ENCODE data around the gene PRR20G.

PRR20G gene

DNA sequence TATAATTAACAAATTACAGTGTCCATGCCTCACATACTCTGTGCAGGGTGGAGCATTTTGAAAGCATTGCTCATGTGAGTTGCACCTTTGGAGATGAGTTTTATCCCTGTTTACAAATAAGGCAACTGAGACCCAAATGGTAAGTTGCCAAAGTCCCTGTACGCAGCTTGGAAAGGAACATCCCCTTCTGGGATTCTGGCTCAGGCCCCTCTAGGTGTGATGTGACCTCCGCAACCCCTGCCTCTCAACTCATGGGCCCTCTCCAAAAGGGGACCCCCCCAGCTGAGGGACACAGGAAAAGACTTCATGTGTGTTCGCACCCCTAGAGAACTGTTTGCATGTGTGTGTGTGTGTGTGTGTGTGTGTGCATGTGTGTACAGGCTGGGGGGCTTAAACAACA lies 25.3 kb downstream of the PRR20G start:
- no peak overlapping the region for H3K4me3 ChIP-seq (ENCODE audit: severe bottlenecking)
- no peak for ATAC-seq (ENCODE audit: low read depth)
- H3K36me3 ChIP-seq (ENCODE audit: low read depth), result no peaks in the 10 kb centered on the region
- TF ChIP-seq, protein P1, sequence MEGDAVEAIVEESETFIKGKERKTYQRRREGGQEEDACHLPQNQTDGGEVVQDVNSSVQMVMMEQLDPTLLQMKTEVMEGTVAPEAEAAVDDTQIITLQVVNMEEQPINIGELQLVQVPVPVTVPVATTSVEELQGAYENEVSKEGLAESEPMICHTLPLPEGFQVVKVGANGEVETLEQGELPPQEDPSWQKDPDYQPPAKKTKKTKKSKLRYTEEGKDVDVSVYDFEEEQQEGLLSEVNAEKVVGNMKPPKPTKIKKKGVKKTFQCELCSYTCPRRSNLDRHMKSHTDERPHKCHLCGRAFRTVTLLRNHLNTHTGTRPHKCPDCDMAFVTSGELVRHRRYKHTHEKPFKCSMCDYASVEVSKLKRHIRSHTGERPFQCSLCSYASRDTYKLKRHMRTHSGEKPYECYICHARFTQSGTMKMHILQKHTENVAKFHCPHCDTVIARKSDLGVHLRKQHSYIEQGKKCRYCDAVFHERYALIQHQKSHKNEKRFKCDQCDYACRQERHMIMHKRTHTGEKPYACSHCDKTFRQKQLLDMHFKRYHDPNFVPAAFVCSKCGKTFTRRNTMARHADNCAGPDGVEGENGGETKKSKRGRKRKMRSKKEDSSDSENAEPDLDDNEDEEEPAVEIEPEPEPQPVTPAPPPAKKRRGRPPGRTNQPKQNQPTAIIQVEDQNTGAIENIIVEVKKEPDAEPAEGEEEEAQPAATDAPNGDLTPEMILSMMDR (IDR thresholded peaks at IDR 0.05; ENCODE audit: poor library complexity, severe bottlenecking), result no peak
- H3K4me1 ChIP-seq (ENCODE audit: insufficient read depth, poor library complexity, severe bottlenecking), result peaks cover 2% of the 10 kb centered on the region
- no peaks in the 10 kb centered on the region for H3K27me3 ChIP-seq (ENCODE audit: insufficient read depth, poor library complexity, severe bottlenecking)
- H3K27ac ChIP-seq (ENCODE audit: poor library complexity, severe bottlenecking), result no peak overlapping the region
- no peaks in the 10 kb centered on the region for H3K9me3 ChIP-seq (ENCODE audit: severe bottlenecking)
- no peak for DNase-seq (ENCODE audit: low spot score)

DNA sequence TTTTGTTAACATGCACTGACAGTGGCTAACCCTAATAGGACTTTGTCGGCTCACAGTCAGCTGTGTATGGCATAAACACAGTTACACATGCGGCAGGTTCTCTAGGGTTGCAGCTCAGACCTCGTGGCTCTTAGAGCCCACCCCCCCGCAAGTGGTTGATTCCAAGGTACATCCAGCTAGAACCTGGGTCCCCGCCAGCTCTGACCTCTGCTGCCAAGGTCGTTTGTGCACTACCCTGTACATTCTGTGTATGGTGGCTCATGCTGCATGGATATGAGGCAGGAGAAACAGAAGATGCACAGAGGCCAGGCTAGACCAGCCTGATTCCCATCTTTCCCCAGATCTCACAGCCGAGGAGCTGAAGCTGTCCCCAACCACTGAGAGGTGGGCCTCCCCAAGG lies 25.9 kb downstream of the PRR20G start:
- no peak overlapping the region for H3K4me3 ChIP-seq (ENCODE audit: severe bottlenecking)
- peaks cover 2% of the 10 kb centered on the region for H3K4me1 ChIP-seq (ENCODE audit: insufficient read depth, poor library complexity, severe bottlenecking)
- no peak for DNase-seq (ENCODE audit: low spot score)
- TF ChIP-seq, protein P1 (IDR thresholded peaks at IDR 0.05; ENCODE audit: poor library complexity, severe bottlenecking), result no peak
- no peak overlapping the region for H3K27ac ChIP-seq (ENCODE audit: poor library complexity, severe bottlenecking)
- no peaks in the 10 kb centered on the region for H3K27me3 ChIP-seq (ENCODE audit: insufficient read depth, poor library complexity, severe bottlenecking)
- no peaks in the 10 kb centered on the region for H3K9me3 ChIP-seq (ENCODE audit: severe bottlenecking)
- H3K36me3 ChIP-seq (ENCODE audit: low read depth), result no peaks in the 10 kb centered on the region
- no peak for ATAC-seq (ENCODE audit: low read depth)

DNA sequence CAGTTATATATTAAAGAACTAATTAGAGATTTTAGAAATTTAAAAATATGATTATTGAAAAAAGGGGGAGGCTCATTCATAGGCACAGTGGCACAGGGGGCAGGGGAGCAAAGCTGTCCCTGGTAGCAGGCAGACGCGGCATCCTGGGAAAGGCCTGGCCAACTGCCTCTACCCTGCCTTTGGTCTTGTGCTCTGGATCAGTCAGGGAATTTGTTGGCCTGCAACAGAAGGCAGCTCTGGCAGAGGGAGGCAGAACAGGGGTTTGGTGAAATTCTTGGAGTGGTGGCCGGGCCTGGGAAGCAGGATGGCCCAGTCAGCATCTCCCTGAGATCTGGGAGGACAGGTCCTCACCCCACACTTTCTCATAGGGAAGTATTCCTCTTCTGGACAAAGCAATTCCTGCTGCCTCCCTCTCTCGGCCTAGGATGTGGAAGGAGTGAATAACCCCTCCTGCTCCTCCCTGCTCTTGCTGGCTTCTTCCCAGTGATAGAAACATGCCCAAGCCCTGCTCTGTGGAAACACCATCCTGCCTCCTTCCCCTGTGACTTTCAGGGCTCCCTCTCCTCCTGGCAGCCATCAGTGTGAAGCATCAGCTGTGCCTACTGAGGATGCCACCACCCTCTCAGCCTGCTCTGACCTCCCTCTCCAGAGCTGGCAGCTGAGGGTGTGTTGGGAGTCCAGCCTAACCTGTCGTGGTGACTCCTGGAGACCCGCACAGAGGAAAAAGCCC lies 26.9 kb downstream of the PRR20G start:
- no peak overlapping the region for H3K4me3 ChIP-seq (ENCODE audit: severe bottlenecking)
- DNase-seq (ENCODE audit: low spot score), result no peak
- no peaks in the 10 kb centered on the region for H3K9me3 ChIP-seq (ENCODE audit: severe bottlenecking)
- H3K36me3 ChIP-seq (ENCODE audit: low read depth), result no peaks in the 10 kb centered on the region
- no peaks in the 10 kb centered on the region for H3K27me3 ChIP-seq (ENCODE audit: insufficient read depth, poor library complexity, severe bottlenecking)
- no peak for ATAC-seq (ENCODE audit: low read depth)
- TF ChIP-seq, protein P1 (IDR thresholded peaks at IDR 0.05; ENCODE audit: poor library complexity, severe bottlenecking), result no peak
- H3K27ac ChIP-seq (ENCODE audit: poor library complexity, severe bottlenecking), result no peak overlapping the region
- H3K4me1 ChIP-seq (ENCODE audit: insufficient read depth, poor library complexity, severe bottlenecking), result peaks cover 2% of the 10 kb centered on the region

DNA sequence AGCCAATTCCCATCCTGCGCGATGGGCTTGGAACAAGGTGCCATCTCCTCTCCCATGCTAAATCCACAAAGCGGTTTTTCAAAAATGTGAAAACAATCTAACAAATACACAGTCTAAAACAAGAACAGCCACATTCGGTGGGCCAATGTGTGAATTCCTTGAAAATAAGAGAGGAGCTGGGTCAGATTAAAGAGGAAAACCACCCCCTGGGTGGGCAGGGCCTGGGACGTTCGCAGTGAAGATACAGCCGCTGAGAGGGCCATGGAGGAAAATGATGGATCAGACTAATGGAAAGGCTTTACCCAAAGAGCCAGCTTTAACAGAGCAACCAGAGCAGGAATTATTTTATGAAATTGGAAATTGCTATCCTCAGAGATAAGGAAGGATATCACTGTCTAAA lies 27.4 kb downstream of the PRR20G start:
- no peaks in the 10 kb centered on the region for H3K36me3 ChIP-seq (ENCODE audit: low read depth)
- H3K27me3 ChIP-seq (ENCODE audit: insufficient read depth, poor library complexity, severe bottlenecking), result no peaks in the 10 kb centered on the region
- ATAC-seq (ENCODE audit: low read depth) (no peak), DNase-seq (ENCODE audit: low spot score) (no peak)
- TF ChIP-seq, protein P1 (IDR thresholded peaks at IDR 0.05; ENCODE audit: poor library complexity, severe bottlenecking), result no peak
- peaks cover 2% of the 10 kb centered on the region for H3K4me1 ChIP-seq (ENCODE audit: insufficient read depth, poor library complexity, severe bottlenecking)
- H3K27ac ChIP-seq (ENCODE audit: poor library complexity, severe bottlenecking), result no peak overlapping the region
- no peak overlapping the region for H3K4me3 ChIP-seq (ENCODE audit: severe bottlenecking)
- no peaks in the 10 kb centered on the region for H3K9me3 ChIP-seq (ENCODE audit: severe bottlenecking)

DNA sequence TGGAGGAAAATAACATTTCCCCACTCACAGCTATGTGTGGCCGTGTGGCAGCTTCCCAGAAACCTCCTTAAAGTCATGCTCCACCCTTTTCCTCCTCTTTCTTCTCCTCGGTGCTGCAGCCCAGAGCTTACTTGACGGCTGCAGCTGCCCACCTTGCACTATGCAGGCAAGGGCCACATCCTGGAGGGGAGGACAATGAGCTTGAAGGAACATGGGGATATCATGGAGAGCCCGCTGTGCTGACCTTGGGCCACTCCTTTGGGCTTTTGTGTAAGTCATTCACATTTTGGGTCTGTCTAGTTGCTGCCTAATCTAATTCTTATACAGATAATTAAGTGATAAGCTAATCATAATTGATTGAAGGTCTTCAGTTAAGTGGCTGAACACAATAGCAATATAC lies 28.0 kb downstream of the PRR20G start:
- no peaks in the 10 kb centered on the region for H3K36me3 ChIP-seq (ENCODE audit: low read depth)
- no peaks in the 10 kb centered on the region for H3K9me3 ChIP-seq (ENCODE audit: severe bottlenecking)
- TF ChIP-seq, protein P1 (IDR thresholded peaks at IDR 0.05; ENCODE audit: poor library complexity, severe bottlenecking), result no peak
- DNase-seq (ENCODE audit: low spot score), result no peak
- no peaks in the 10 kb centered on the region for H3K27me3 ChIP-seq (ENCODE audit: insufficient read depth, poor library complexity, severe bottlenecking)
- H3K4me3 ChIP-seq (ENCODE audit: severe bottlenecking), result no peak overlapping the region
- ATAC-seq (ENCODE audit: low read depth), result no peak
- no peak overlapping the region for H3K27ac ChIP-seq (ENCODE audit: poor library complexity, severe bottlenecking)
- peaks cover 2% of the 10 kb centered on the region for H3K4me1 ChIP-seq (ENCODE audit: insufficient read depth, poor library complexity, severe bottlenecking)

Measured in RWPE2 (cell line).